Breast epithelium (tissue), 4 donors: ENCODE results near the gene ILDR2. TPM values are rescaled to one million over a fixed set of nuclear protein-coding genes. Genes with fewer than 3 reads are reported as not detected.

ENCODE experiments used
- DNase-seq, 2 donors: peaks; one replicate each; pipeline ENCODE4 v3.0.0-alpha.2; 2019; ENCODE audit warnings: low spot score in 2 of 2
- H3K27ac ChIP-seq, 2 donors: fragments of 200-600 bp; sonication (generic) in 1 of 2; one replicate each; pipeline ENCODE4 v1.5.1; 2016 to 2019; ENCODE audit warnings: mild to moderate bottlenecking in 1 of 2
- H3K27me3 ChIP-seq, 2 donors: fragments of 200-600 bp; sonication (generic) in 1 of 2; one replicate each; pipeline versions ENCODE4 v1.5.1 to v1.6.0; 2017 to 2019; ENCODE audit warnings: control low read depth in 1 of 2, mild to moderate bottlenecking in 1 of 2
- H3K36me3 ChIP-seq: fragments of 200-600 bp; one replicate; pipeline ENCODE4 v1.5.1; 2019
- H3K4me1 ChIP-seq, 2 donors: fragments of 200-600 bp; sonication (generic); one replicate each; pipeline ENCODE4 v1.5.1; 2016 to 2019; ENCODE audit warnings: control low read depth in 1 of 2
- H3K4me3 ChIP-seq, 3 donors: fragments of 200-600 bp; sonication (generic); 1 replicate in 2 of 3; 2 replicates in 1 of 3; pipeline ENCODE4 v1.5.1; 2016 to 2019; ENCODE audit warnings: mild to moderate bottlenecking in 3 of 3, moderate library complexity in 2 of 3
- H3K9me3 ChIP-seq, 2 donors: fragments of 200-600 bp; sonication (generic) in 1 of 2; one replicate each; pipeline ENCODE4 v1.5.1; 2016 to 2019; ENCODE audit warnings: control low read depth in 1 of 2
- POLR2A ChIP-seq: fragments of 450-650 bp; IDR thresholded peaks from one replicate; pipeline ENCODE4 v1.6.1; 2016; ENCODE audit warnings: antibody characterized with exemption, mild to moderate bottlenecking, moderate library complexity
- POLR2AphosphoS5 ChIP-seq, 3 donors: sonication (generic); formaldehyde crosslinking; IDR thresholded peaks; one replicate each; pipeline ENCODE4 v1.6.1; 2017; ENCODE audit warnings: antibody characterized with exemption in 3 of 3
- intact Hi-C: fragments of 100-400 bp; cut with DNase I; formaldehyde crosslinking; loops from one replicate; pipeline ENCODE4 v1.15.1; 2023; ENCODE audit warnings: low total_unique reads
- total RNA-seq, 3 donors: library from RNA; depleted of rRNA; stranded (reverse); fragments of >200 nt; gene quantifications; one replicate each; pipeline ENCODE4 v1.1.0, GENCODE V29; 2016
- TF ChIP-seq, protein P1 (sequence below), 3 donors: fragments of 450-650 bp; IDR thresholded peaks; one replicate each; pipeline ENCODE4 v1.5.1; 2016 to 2017; ENCODE audit warnings: antibody characterized with exemption in 3 of 3, mild to moderate bottlenecking in 3 of 3, moderate library complexity in 3 of 3

Gene ILDR2
- total RNA-seq, 3 donors from 2014 or later: 1.9 TPM; not detected in 2

DNA sequence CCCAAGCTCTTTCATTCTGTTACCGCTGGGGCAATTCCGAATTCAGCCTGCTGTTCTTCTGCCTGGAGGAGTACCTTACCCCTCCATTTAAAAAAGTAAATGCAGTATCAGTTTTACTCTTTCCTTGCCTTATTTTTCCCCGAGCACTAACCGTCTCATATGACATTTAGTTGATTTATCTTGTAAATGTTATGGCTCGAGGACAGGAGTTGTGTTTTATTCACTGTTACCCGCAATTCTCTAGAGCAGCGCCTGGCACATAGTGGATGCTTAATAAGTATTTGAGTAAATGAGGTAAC lies 98.9 kb downstream of the ILDR2 start:
- Histone ChIP-seq H3K4me3 (peak overlapping the region; percentile 85 to 98 (median 89)), H3K27ac (no peak overlapping the region), H3K9me3 (no peaks in the 10 kb centered on the region), H3K27me3 (no peaks in the 10 kb centered on the region), H3K4me1 (peaks cover 0 to 4% of the 10 kb centered on the region in 2 donors), H3K36me3 (no peaks in the 10 kb centered on the region)
- intact Hi-C loops: no loop called here
- no peak for DNase-seq
- TF ChIP-seq POLR2AphosphoS5 (IDR thresholded peaks at IDR 0.05): no peak
- TF ChIP-seq, protein P1, sequence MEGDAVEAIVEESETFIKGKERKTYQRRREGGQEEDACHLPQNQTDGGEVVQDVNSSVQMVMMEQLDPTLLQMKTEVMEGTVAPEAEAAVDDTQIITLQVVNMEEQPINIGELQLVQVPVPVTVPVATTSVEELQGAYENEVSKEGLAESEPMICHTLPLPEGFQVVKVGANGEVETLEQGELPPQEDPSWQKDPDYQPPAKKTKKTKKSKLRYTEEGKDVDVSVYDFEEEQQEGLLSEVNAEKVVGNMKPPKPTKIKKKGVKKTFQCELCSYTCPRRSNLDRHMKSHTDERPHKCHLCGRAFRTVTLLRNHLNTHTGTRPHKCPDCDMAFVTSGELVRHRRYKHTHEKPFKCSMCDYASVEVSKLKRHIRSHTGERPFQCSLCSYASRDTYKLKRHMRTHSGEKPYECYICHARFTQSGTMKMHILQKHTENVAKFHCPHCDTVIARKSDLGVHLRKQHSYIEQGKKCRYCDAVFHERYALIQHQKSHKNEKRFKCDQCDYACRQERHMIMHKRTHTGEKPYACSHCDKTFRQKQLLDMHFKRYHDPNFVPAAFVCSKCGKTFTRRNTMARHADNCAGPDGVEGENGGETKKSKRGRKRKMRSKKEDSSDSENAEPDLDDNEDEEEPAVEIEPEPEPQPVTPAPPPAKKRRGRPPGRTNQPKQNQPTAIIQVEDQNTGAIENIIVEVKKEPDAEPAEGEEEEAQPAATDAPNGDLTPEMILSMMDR (IDR thresholded peaks at IDR 0.05): peak in 2 of 3 donors; percentile 47 to 49

DNA sequence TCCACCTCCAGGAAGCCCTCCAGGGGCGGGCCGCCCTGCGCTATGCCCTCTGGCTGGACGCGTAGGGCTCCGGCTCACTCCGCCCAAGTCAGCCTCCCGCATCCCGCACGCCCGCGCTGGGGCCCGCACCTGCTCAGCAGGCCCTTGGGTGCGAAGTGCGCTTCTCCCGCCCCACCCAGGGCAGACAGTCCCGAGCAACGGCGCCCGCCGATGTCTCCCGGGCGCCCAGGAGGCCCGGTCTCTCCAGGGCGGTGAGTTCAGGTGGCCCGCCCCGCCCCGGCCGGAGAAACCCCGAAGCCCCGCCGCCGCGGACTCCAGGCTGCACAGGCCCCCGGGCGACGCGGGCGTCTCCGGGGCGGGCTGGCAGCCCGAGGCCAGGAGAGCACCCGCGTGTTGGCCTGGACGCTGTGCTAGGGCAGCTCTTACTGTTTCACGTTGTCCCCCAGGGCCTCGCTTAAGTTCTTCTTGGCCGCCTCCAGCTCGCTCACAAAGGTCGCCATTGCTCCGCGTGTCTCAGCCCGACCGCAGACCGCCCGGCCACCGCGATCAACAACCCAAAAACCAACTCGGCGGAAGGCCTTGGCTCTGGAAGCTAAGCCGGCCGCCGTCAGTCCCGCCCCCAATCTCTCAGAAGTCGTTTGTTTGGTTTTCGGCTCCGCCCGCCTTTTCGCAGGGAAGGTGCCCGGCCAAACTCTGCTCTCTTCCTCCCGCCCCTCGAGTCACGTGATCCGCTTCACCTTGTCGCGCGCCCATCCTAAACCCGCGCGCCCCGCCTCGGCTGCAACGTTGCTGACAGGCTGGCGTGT lies 99.4 kb downstream of the ILDR2 start, which contains the start of gene TADA1:
Gene TADA1 (minus strand): TSS at position 531 of the 806 bp plus-strand sequence. CDS start 31 bp downstream, at position 500.
- Histone ChIP-seq H3K27ac (peak within 1 kb of the TSS; percentile 91 to 94), H3K4me1 (peaks cover 0 to 4% of the 10 kb centered on the region in 2 donors)
- intact Hi-C loops: no loop called here

DNA sequence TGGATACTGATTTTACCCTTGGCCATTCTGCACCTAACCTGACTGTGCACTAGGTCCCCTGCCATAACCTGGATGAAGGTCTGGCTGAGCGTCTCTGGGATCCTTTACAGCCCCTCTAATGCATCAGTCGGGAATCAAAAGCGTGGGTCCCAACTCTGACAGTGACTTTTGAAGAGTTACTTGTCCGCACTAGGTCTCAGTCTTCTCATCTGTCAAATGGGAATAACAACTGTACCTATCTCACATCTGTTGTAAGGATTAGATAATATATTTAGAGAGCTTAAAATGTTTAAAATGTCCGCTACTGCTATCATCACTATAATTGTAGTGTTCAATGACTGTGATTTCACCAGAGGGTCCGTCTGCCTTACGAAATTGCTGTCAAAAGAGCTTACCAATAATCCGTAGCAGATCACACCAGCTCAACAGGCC lies 100.0 kb downstream of the ILDR2 start:
- peak overlapping the region; percentile 85 to 98 (median 89) for H3K4me3 ChIP-seq
- no peak for TF ChIP-seq POLR2A
- intact Hi-C loops: no loop called here
- no peaks in the 10 kb centered on the region for H3K27me3 ChIP-seq
- no peak for DNase-seq
- peaks cover 0 to 4% of the 10 kb centered on the region in 2 donors for H3K4me1 ChIP-seq
- no peaks in the 10 kb centered on the region for H3K36me3 ChIP-seq
- peak overlapping the region; percentile 91 to 94 for H3K27ac ChIP-seq
- H3K9me3 ChIP-seq: no peaks in the 10 kb centered on the region

More for the DNA sequence above, 99.4 kb downstream of the ILDR2 start, which contains the start of gene TADA1:
- no peaks in the 10 kb centered on the region for H3K36me3 ChIP-seq
- peak; percentile 98 to 99 for DNase-seq
- peak within 1 kb of the TSS; percentile 85 to 98 (median 89) for H3K4me3 ChIP-seq
- TF ChIP-seq POLR2AphosphoS5 (IDR thresholded peaks at IDR 0.05) (peak in 2 of 3 donors; percentile 48 to 74), POLR2A (no peak)
- no peaks in the 10 kb centered on the region for H3K9me3 ChIP-seq
- H3K27me3 ChIP-seq: no peaks in the 10 kb centered on the region

DNA sequence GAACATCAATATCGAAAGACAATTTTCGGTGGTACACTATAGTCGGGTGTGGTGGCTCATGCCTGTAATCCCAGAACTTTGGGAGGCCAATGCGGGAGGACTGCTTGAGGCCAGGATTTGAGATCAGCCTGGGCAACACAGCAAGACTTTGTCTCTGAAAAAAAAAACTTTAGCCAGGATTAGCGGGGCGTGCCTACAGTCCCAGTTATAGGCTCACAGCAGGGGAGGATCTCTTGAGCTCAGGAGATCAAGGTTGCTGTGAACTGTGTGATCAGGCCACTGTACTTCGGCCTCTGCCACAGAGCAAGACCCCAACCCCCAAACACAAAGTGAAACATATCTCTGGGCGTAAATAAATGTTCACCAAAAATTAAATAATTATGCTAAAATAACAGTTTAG lies 100.9 kb downstream of the ILDR2 start:
- Histone ChIP-seq H3K27me3 (no peaks in the 10 kb centered on the region), H3K27ac (no peak overlapping the region), H3K9me3 (no peaks in the 10 kb centered on the region), H3K4me1 (peaks cover 0 to 4% of the 10 kb centered on the region in 2 donors), H3K4me3 (no peak overlapping the region), H3K36me3 (no peaks in the 10 kb centered on the region)
- no peak for DNase-seq
- intact Hi-C loops: no loop called here
- TF ChIP-seq POLR2A: no peak
- no peak for TF ChIP-seq POLR2AphosphoS5 (IDR thresholded peaks at IDR 0.05)
- TF ChIP-seq, protein P1 (IDR thresholded peaks at IDR 0.05): no peak

DNA sequence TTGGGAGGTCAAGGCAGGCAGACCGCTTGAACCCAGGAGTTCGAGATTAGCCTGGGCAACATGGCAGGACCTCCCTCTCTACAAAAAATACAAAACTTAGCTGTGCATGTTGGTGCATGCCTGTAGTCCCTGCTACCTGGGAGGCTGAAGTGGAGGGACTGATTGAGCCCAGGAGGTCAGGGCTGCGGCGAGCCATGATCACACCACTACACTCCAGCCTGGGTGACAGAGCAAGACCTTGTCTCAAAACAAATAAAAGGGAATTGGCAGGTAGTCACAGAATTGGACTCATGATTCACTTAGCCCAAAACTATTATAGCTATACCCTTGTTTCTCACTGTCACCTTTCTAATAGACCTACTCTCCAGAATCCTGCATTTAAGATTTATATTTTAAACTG lies 104.8 kb downstream of the ILDR2 start:
- peaks cover 0 to 4% of the 10 kb centered on the region in 2 donors for H3K4me1 ChIP-seq
- H3K27me3 ChIP-seq: no peaks in the 10 kb centered on the region
- no peak overlapping the region for H3K27ac ChIP-seq
- TF ChIP-seq POLR2A: no peak
- TF ChIP-seq, protein P1 (IDR thresholded peaks at IDR 0.05): no peak
- TF ChIP-seq POLR2AphosphoS5 (IDR thresholded peaks at IDR 0.05): no peak
- no peaks in the 10 kb centered on the region for H3K9me3 ChIP-seq
- no peak overlapping the region for H3K4me3 ChIP-seq
- DNase-seq: no peak
- H3K36me3 ChIP-seq: no peaks in the 10 kb centered on the region
- intact Hi-C loops: no loop called here

DNA sequence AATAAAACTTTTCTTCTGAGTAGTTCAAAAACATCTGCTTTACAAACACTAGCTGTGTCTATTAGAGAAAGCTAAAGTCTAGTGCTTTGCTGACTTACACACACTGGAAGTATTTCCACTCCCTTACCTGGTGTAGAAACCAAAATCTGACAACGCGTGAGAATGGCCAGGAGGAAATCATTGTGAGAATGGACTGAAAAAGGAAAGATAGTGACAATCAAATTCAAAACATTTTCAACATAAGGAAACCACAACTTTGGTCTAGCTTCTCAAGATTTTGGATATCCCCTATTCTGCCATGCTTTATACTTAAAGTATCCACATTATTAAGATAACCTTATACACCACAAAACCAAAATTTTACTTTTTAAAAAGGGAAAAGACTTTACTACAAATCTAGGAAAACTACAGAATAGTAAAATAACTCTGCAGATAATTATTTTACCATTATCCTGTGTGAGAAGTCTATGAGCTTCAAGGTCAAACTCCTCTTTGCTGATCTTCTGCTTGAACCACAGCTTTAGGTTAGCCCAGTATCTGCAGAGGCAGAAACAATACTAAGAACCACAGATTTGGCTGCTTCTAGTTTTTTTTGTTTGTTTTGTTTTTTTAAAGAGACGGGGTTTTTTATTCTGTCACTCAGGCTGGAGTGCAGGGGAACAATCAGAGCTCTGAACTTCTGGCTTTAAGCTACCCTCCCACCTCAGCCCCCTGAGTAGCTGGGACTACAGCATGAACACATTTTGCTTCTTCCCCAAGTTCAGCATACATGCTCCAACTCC lies 105.8 kb downstream of the ILDR2 start:
- TF ChIP-seq, protein P1 (IDR thresholded peaks at IDR 0.05): no peak
- no peak for TF ChIP-seq POLR2AphosphoS5 (IDR thresholded peaks at IDR 0.05)
- H3K27ac ChIP-seq: no peak overlapping the region
- no peak overlapping the region for H3K4me3 ChIP-seq
- no peak for DNase-seq
- H3K36me3 ChIP-seq: no peaks in the 10 kb centered on the region
- no peaks in the 10 kb centered on the region for H3K27me3 ChIP-seq
- H3K9me3 ChIP-seq: no peaks in the 10 kb centered on the region
- H3K4me1 ChIP-seq: no peaks in the 10 kb centered on the region
- intact Hi-C loops: no loop called here
